GM23338 (cell line): ENCODE measurements around the gene TRUB1.

Experiments
- CREB1 ChIP-seq: fragments of 250-450 bp; sonication (Bioruptor Pico); IDR thresholded peaks from 2 replicates; pipeline ENCODE4 v1.5.0; 2020; ENCODE audit warnings: low read depth, mild to moderate bottlenecking, moderate library complexity
- EZH2 ChIP-seq: fragments of 200-600 bp; sonication (generic); IDR thresholded peaks from one replicate; pipeline ENCODE4 v1.8.0; 2017; ENCODE audit warnings: antibody characterized with exemption, mild to moderate bottlenecking, low read depth; ENCODE audit not compliant: unreplicated experiment
- EZH2phosphoT487 ChIP-seq: fragments of 200-600 bp; sonication (generic); IDR thresholded peaks from one replicate; pipeline ENCODE4 v1.8.1; 2018; ENCODE audit warnings: antibody characterized with exemption; ENCODE audit not compliant: unreplicated experiment
- POLR2AphosphoS5 ChIP-seq: IDR thresholded peaks from 2 replicates; pipeline ENCODE4 v1.6.1; 2016; ENCODE audit warnings: antibody characterized with exemption, low read depth
- ZNF114 ChIP-seq: fragments of 250-450 bp; sonication (Bioruptor Pico); IDR thresholded peaks from 2 replicates; pipeline ENCODE4 v1.5.0; 2020; ENCODE audit warnings: mild to moderate bottlenecking, moderate library complexity
- TF ChIP-seq, protein P1 (sequence below), 2 experiments: fragments of 200-600 bp in 1 of 2; sonication (generic) in 1 of 2; conservative IDR thresholded peaks; 2 replicates each; pipeline versions ENCODE4 v1.5.1 to v1.6.1; 2016 to 2017; ENCODE audit warnings: antibody characterized with exemption in 2 of 2, low read depth in 2 of 2, mild to moderate bottlenecking in 2 of 2, moderate library complexity in 1 of 2
- TF ChIP-seq, protein P2 (sequence below): IDR thresholded peaks from one replicate; pipeline ENCODE4 v1.6.1; 2018; ENCODE audit warnings: antibody characterized with exemption; ENCODE audit not compliant: unreplicated experiment
- TF ChIP-seq, protein P3 (sequence below): IDR thresholded peaks from 2 replicates; pipeline ENCODE4 v1.6.1; 2016; ENCODE audit warnings: antibody characterized with exemption

- TF ChIP-seq, protein P1, sequence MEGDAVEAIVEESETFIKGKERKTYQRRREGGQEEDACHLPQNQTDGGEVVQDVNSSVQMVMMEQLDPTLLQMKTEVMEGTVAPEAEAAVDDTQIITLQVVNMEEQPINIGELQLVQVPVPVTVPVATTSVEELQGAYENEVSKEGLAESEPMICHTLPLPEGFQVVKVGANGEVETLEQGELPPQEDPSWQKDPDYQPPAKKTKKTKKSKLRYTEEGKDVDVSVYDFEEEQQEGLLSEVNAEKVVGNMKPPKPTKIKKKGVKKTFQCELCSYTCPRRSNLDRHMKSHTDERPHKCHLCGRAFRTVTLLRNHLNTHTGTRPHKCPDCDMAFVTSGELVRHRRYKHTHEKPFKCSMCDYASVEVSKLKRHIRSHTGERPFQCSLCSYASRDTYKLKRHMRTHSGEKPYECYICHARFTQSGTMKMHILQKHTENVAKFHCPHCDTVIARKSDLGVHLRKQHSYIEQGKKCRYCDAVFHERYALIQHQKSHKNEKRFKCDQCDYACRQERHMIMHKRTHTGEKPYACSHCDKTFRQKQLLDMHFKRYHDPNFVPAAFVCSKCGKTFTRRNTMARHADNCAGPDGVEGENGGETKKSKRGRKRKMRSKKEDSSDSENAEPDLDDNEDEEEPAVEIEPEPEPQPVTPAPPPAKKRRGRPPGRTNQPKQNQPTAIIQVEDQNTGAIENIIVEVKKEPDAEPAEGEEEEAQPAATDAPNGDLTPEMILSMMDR (conservative IDR thresholded peaks at IDR 0.05; ENCODE audit: low read depth in 2 of 2): no peak
- TF ChIP-seq EZH2 (no peak), POLR2AphosphoS5 (no peak), EZH2phosphoT487 (no peak), CREB1 (no peak), ZNF114 (no peak)
- TF ChIP-seq, protein P2, sequence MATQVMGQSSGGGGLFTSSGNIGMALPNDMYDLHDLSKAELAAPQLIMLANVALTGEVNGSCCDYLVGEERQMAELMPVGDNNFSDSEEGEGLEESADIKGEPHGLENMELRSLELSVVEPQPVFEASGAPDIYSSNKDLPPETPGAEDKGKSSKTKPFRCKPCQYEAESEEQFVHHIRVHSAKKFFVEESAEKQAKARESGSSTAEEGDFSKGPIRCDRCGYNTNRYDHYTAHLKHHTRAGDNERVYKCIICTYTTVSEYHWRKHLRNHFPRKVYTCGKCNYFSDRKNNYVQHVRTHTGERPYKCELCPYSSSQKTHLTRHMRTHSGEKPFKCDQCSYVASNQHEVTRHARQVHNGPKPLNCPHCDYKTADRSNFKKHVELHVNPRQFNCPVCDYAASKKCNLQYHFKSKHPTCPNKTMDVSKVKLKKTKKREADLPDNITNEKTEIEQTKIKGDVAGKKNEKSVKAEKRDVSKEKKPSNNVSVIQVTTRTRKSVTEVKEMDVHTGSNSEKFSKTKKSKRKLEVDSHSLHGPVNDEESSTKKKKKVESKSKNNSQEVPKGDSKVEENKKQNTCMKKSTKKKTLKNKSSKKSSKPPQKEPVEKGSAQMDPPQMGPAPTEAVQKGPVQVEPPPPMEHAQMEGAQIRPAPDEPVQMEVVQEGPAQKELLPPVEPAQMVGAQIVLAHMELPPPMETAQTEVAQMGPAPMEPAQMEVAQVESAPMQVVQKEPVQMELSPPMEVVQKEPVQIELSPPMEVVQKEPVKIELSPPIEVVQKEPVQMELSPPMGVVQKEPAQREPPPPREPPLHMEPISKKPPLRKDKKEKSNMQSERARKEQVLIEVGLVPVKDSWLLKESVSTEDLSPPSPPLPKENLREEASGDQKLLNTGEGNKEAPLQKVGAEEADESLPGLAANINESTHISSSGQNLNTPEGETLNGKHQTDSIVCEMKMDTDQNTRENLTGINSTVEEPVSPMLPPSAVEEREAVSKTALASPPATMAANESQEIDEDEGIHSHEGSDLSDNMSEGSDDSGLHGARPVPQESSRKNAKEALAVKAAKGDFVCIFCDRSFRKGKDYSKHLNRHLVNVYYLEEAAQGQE: no peak
- TF ChIP-seq, protein P3, sequence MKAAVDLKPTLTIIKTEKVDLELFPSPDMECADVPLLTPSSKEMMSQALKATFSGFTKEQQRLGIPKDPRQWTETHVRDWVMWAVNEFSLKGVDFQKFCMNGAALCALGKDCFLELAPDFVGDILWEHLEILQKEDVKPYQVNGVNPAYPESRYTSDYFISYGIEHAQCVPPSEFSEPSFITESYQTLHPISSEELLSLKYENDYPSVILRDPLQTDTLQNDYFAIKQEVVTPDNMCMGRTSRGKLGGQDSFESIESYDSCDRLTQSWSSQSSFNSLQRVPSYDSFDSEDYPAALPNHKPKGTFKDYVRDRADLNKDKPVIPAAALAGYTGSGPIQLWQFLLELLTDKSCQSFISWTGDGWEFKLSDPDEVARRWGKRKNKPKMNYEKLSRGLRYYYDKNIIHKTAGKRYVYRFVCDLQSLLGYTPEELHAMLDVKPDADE: no peak
Measured at GRCh38 chr10:114900658-114901057, 37.3 kb upstream of the TRUB1 start.
